GM12878 (cell line): ENCODE results near the gene OSGIN1.

ENCODE experiments used
- CHD2 ChIP-seq: IDR thresholded peaks from 2 replicates; pipeline ENCODE4 v1.6.1; 2011; ENCODE audit warnings: low read depth, low read length, improper control_type of control experiment, borderline replicate concordance
- EZH2 ChIP-seq: IDR thresholded peaks from 2 replicates; pipeline ENCODE4 v1.6.1; 2012; ENCODE audit warnings: low read depth, mild to moderate bottlenecking, control low read depth, inconsistent platforms, low read length, borderline replicate concordance; ENCODE audit not compliant: control insufficient read depth
- GABPA ChIP-seq: IDR thresholded peaks from 2 replicates; pipeline ENCODE4 v1.6.1; 2014; ENCODE audit warnings: antibody characterized with exemption, low read depth, mild to moderate bottlenecking, inconsistent platforms
- MXI1 ChIP-seq: fragments of 150-350 bp; IDR thresholded peaks from 2 replicates; pipeline ENCODE4 v1.6.1; 2011; ENCODE audit warnings: low read depth, mild to moderate bottlenecking, inconsistent platforms, low read length, improper control_type of control experiment
- POLR2A ChIP-seq: IDR thresholded peaks from 2 replicates; pipeline ENCODE4 v1.6.1; 2011; ENCODE audit warnings: low read depth, mild to moderate bottlenecking, low read length
- POLR2AphosphoS5 ChIP-seq: IDR thresholded peaks from 2 replicates; pipeline ENCODE4 v1.6.1; 2011; ENCODE audit warnings: mild to moderate bottlenecking, low read length, inconsistent platforms
- SKIL ChIP-seq: fragments of 450-650 bp; IDR thresholded peaks from 2 replicates; pipeline ENCODE4 v1.6.1; 2017; ENCODE audit warnings: mild to moderate bottlenecking, low read depth, inconsistent platforms; ENCODE audit not compliant: poor library complexity, severe bottlenecking
- TBL1XR1 ChIP-seq: IDR thresholded peaks from 2 replicates; pipeline ENCODE4 v1.6.1; 2012; ENCODE audit warnings: low read depth, low read length, improper control_type of control experiment
- YY1 ChIP-seq: IDR thresholded peaks from 2 replicates; pipeline ENCODE4 v1.6.1; 2011; ENCODE audit warnings: low read depth, mild to moderate bottlenecking, low read length
- TF ChIP-seq, protein P1 (sequence below), 3 experiments: IDR thresholded peaks in 2 of 3; conservative IDR thresholded peaks in 1 of 3; 2 replicates each; pipeline ENCODE4 v1.5.1; 2011; ENCODE audit warnings: low read depth in 3 of 3, low read length in 3 of 3, mild to moderate bottlenecking in 3 of 3, control low read depth in 2 of 3, moderate library complexity in 2 of 3, inconsistent platforms in 1 of 3, mixed read lengths in 1 of 3; ENCODE audit not compliant: control insufficient read depth in 2 of 3, insufficient read depth in 1 of 3; ENCODE audit errors: extremely low read depth in 1 of 3

- TF ChIP-seq EZH2 (no peak), SKIL (no peak), YY1 (no peak), GABPA (no peak), POLR2AphosphoS5 (no peak), TBL1XR1 (no peak), CHD2 (no peak), MXI1 (no peak), POLR2A (no peak)
- TF ChIP-seq, protein P1, sequence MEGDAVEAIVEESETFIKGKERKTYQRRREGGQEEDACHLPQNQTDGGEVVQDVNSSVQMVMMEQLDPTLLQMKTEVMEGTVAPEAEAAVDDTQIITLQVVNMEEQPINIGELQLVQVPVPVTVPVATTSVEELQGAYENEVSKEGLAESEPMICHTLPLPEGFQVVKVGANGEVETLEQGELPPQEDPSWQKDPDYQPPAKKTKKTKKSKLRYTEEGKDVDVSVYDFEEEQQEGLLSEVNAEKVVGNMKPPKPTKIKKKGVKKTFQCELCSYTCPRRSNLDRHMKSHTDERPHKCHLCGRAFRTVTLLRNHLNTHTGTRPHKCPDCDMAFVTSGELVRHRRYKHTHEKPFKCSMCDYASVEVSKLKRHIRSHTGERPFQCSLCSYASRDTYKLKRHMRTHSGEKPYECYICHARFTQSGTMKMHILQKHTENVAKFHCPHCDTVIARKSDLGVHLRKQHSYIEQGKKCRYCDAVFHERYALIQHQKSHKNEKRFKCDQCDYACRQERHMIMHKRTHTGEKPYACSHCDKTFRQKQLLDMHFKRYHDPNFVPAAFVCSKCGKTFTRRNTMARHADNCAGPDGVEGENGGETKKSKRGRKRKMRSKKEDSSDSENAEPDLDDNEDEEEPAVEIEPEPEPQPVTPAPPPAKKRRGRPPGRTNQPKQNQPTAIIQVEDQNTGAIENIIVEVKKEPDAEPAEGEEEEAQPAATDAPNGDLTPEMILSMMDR (IDR thresholded peaks at IDR 0.05 in 2 of 3, conservative IDR thresholded peaks at IDR 0.05 in 1 of 3; ENCODE audit: control insufficient read depth in 2 of 3, extremely low read depth in 1 of 3, insufficient read depth in 1 of 3, low read depth in 3 of 3, low read length in 3 of 3): no peak
These were observed 56.2 kb downstream of the OSGIN1 start for GRCh38 chr16:84009282-84009681.
